ENCODE data around the gene SLBP. TPM values are rescaled to one million over a fixed set of nuclear protein-coding genes. Genes with fewer than 3 reads are reported as not detected.
"Not testable (repeated sequence)": the region's sequence is repeated elsewhere in the genome, so short reads cannot be mapped to it uniquely, and the experiment has no call there.

Gene SLBP
- total RNA-seq, 2 donors from 2014 or later = 73.0 to 110 TPM

GRCh38 chr4:1676605-1677525, 35.3 kb downstream of the SLBP start:
- no peak for ATAC-seq
- H3K36me3 Mint-ChIP-seq = no peaks in the 10 kb centered on the region

GRCh38 chr4:1675802-1676137, 36.3 kb downstream of the SLBP start:
- H3K9me3 Mint-ChIP-seq = no peaks in the 10 kb centered on the region
- no peak overlapping the region for H3K27ac Mint-ChIP-seq
- no peak for ATAC-seq
- no peak for DNase-seq (ENCODE audit: low spot score in 2 of 2)
- no peaks in the 10 kb centered on the region for H3K36me3 Mint-ChIP-seq

More at GRCh38 chr4:1676605-1677525, 35.3 kb downstream of the SLBP start:
- DNase-seq (ENCODE audit: low spot score in 2 of 2) = no peak
- Mint-ChIP-seq H3K27ac (peak overlapping the region; percentile 11 to 32), H3K9me3 (no peaks in the 10 kb centered on the region)

GRCh38 chr4:1675136-1675801, 36.9 kb downstream of the SLBP start:
- DNase-seq (ENCODE audit: low spot score in 2 of 2) (no peak), ATAC-seq (no peak)
- no peak overlapping the region for H3K27ac Mint-ChIP-seq
- H3K9me3 Mint-ChIP-seq = no peaks in the 10 kb centered on the region
- no peaks in the 10 kb centered on the region for H3K36me3 Mint-ChIP-seq

- ATAC-seq (no peak), DNase-seq (ENCODE audit: low spot score in 2 of 2) (no peak)
- no peaks in the 10 kb centered on the region for H3K36me3 Mint-ChIP-seq
- H3K27ac Mint-ChIP-seq = no peak overlapping the region
- H3K9me3 Mint-ChIP-seq = no peaks in the 10 kb centered on the region
These were observed 37.4 kb downstream of the SLBP start for GRCh38 chr4:1674682-1675081.

- no peaks in the 10 kb centered on the region for H3K9me3 Mint-ChIP-seq
These were observed 38.4 kb downstream of the SLBP start for GRCh38 chr4:1673671-1674070.

GRCh38 chr4:1671011-1671410, 41.1 kb downstream of the SLBP start:
- H3K27ac Mint-ChIP-seq = peak overlapping the region in 1 of 2 donors; percentile 69
- DNase-seq (ENCODE audit: low spot score in 2 of 2); H3K36me3 Mint-ChIP-seq; ATAC-seq; H3K9me3 Mint-ChIP-seq: not testable (repeated sequence)

More at GRCh38 chr4:1673671-1674070, 38.4 kb downstream of the SLBP start:
- DNase-seq (ENCODE audit: low spot score in 2 of 2) (no peak), ATAC-seq (no peak)
- no peak overlapping the region for H3K27ac Mint-ChIP-seq
- no peaks in the 10 kb centered on the region for H3K36me3 Mint-ChIP-seq

- no peak for DNase-seq (ENCODE audit: low spot score in 2 of 2)
- H3K27ac Mint-ChIP-seq = no peak overlapping the region
- no peaks in the 10 kb centered on the region for H3K9me3 Mint-ChIP-seq
- no peak for ATAC-seq
- H3K36me3 Mint-ChIP-seq = no peaks in the 10 kb centered on the region
These were observed 41.8 kb downstream of the SLBP start for GRCh38 chr4:1670279-1670678.

- H3K27ac Mint-ChIP-seq = no peak overlapping the region
- no peaks in the 10 kb centered on the region for H3K9me3 Mint-ChIP-seq
- H3K36me3 Mint-ChIP-seq = no peaks in the 10 kb centered on the region
- ATAC-seq (no peak), DNase-seq (ENCODE audit: low spot score in 2 of 2) (no peak)
These were observed 42.3 kb downstream of the SLBP start for GRCh38 chr4:1669850-1670249.

GRCh38 chr4:1669270-1669669, 42.8 kb downstream of the SLBP start:
- no peaks in the 10 kb centered on the region for H3K9me3 Mint-ChIP-seq
- ATAC-seq = no peak
- H3K36me3 Mint-ChIP-seq = no peaks in the 10 kb centered on the region
- DNase-seq (ENCODE audit: low spot score in 2 of 2) = no peak
- no peak overlapping the region for H3K27ac Mint-ChIP-seq

- Mint-ChIP-seq H3K9me3 (no peaks in the 10 kb centered on the region), H3K36me3 (no peaks in the 10 kb centered on the region), H3K27ac (no peak overlapping the region)
- DNase-seq (ENCODE audit: low spot score in 2 of 2) (no peak), ATAC-seq (no peak)
These were observed 43.7 kb downstream of the SLBP start for GRCh38 chr4:1668488-1668840.

GRCh38 chr4:1667273-1667672, 44.8 kb downstream of the SLBP start:
- no peaks in the 10 kb centered on the region for H3K9me3 Mint-ChIP-seq

GRCh38 chr4:1666391-1666790, 45.7 kb downstream of the SLBP start:
- Mint-ChIP-seq H3K27ac (no peak overlapping the region), H3K9me3 (no peaks in the 10 kb centered on the region), H3K36me3 (no peaks in the 10 kb centered on the region)
- ATAC-seq (no peak), DNase-seq (ENCODE audit: low spot score in 2 of 2) (no peak)

More at GRCh38 chr4:1667273-1667672, 44.8 kb downstream of the SLBP start:
- ATAC-seq (no peak), DNase-seq (ENCODE audit: low spot score in 2 of 2) (no peak)
- Mint-ChIP-seq H3K27ac (no peak overlapping the region), H3K36me3 (no peaks in the 10 kb centered on the region)

- no peak overlapping the region for H3K27ac Mint-ChIP-seq
- no peak for ATAC-seq
These were observed 48.0 kb downstream of the SLBP start for GRCh38 chr4:1664141-1664540.

GRCh38 chr4:1663549-1663948, 48.6 kb downstream of the SLBP start:
- no peak for ATAC-seq
- Mint-ChIP-seq H3K9me3 (no peaks in the 10 kb centered on the region), H3K36me3 (no peaks in the 10 kb centered on the region)

More at GRCh38 chr4:1664141-1664540, 48.0 kb downstream of the SLBP start:
- no peaks in the 10 kb centered on the region for H3K9me3 Mint-ChIP-seq
- DNase-seq (ENCODE audit: low spot score in 2 of 2) = no peak
- H3K36me3 Mint-ChIP-seq = no peaks in the 10 kb centered on the region

GRCh38 chr4:1661695-1662094, 50.4 kb downstream of the SLBP start:
- Mint-ChIP-seq H3K27ac (no peak overlapping the region), H3K9me3 (no peaks in the 10 kb centered on the region), H3K36me3 (no peaks in the 10 kb centered on the region)
- ATAC-seq (no peak), DNase-seq (ENCODE audit: low spot score in 2 of 2) (no peak)

More at GRCh38 chr4:1663549-1663948, 48.6 kb downstream of the SLBP start:
- DNase-seq (ENCODE audit: low spot score in 2 of 2) = no peak
- H3K27ac Mint-ChIP-seq = no peak overlapping the region

- ATAC-seq (no peak), DNase-seq (ENCODE audit: low spot score in 2 of 2) (no peak)
- Mint-ChIP-seq H3K9me3 (no peaks in the 10 kb centered on the region), H3K27ac (peak overlapping the region in 1 of 2 donors; percentile 65), H3K36me3 (no peaks in the 10 kb centered on the region)
These were observed 51.0 kb downstream of the SLBP start for GRCh38 chr4:1660948-1661677.
